Left lung (tissue), 10 donors: ENCODE measurements around the gene OR10G2. TPM values are rescaled to one million over a fixed set of nuclear protein-coding genes. Genes with fewer than 3 reads are reported as not detected.
"Not testable (repeated sequence)": the region's sequence is repeated elsewhere in the genome, so short reads cannot be mapped to it uniquely, and the experiment has no call there.

Source experiments
- ATAC-seq: fragments of 200-7000 bp; cut with Tn5 transposase; one replicate; pipeline ENCODE4 v1.9.1; 2020; ENCODE audit warnings: moderate library complexity
- DNase-seq, 4 donors: peaks; one replicate each; pipeline ENCODE4 v3.0.0-alpha.2; 2013 to 2020
- H3K27ac ChIP-seq, 2 donors: fragments of 200-600 bp; sonication (generic) in 1 of 2; one replicate each; pipeline versions ENCODE4 v1.5.0 to v1.8.0; 2020 to 2021
- H3K27me3 ChIP-seq, 2 donors: fragments of 200-600 bp; sonication (generic) in 1 of 2; one replicate each; pipeline versions ENCODE4 v1.5.0 to v1.8.0; 2020 to 2021
- H3K36me3 ChIP-seq, 2 donors: fragments of 200-600 bp; sonication (generic) in 1 of 2; one replicate each; pipeline versions ENCODE4 v1.5.0 to v1.8.0; 2020 to 2021
- H3K4me1 ChIP-seq, 2 donors: fragments of 200-600 bp; one replicate each; pipeline ENCODE4 v1.8.0; 2021
- H3K4me3 ChIP-seq, 2 donors: fragments of 200-600 bp; sonication (generic) in 1 of 2; one replicate each; pipeline versions ENCODE4 v1.5.0 to v1.8.0; 2020 to 2021; ENCODE audit warnings: mild to moderate bottlenecking in 1 of 2
- H3K9me3 ChIP-seq, 2 donors: fragments of 200-600 bp; sonication (generic) in 1 of 2; one replicate each; pipeline versions ENCODE4 v1.5.0 to v1.8.0; 2020 to 2021
- intact Hi-C, 2 donors: fragments of 100-400 bp; cut with DNase I; formaldehyde crosslinking; loops; one replicate each; pipeline versions ENCODE4 v1.11.2 to v1.14.2; 2022
- polyA plus RNA-seq, 6 donors: library from polyadenylated mRNA; unstranded; fragments of 120-200 nt; gene quantifications; one replicate each; pipeline ENCODE4 v1.2.1, GENCODE V29; 2013; ENCODE audit not compliant: insufficient read length in 6 of 6
- total RNA-seq, 2 donors: library from RNA; stranded (reverse); fragmentation: NEBNext Ultra II Directional; extraction: Animal tissue kit (Norgen Biotek cat#: 25700); gene quantifications; one replicate each; pipeline ENCODE4 v1.2.1, GENCODE V29; 2021
- TF ChIP-seq, protein P1 (sequence below), 2 donors: fragments of 200-600 bp; sonication (generic) in 1 of 2; IDR thresholded peaks; one replicate each; pipeline versions ENCODE4 v1.5.0 to v1.8.0; 2021; ENCODE audit warnings: antibody characterized with exemption in 2 of 2
- donor health status: DM: no; HTN: yes; CAD: no.
- donor health status: DM: no; HTN: no; CAD: no.

OR10G2 gene
- total and polyA plus RNA-seq, 8 donors: not detected

GRCh38 chr14:21631084-21631483 is 3.7 kb downstream of the OR10G2 start:
- Histone ChIP-seq H3K27ac (no peak overlapping the region), H3K9me3 (no peaks in the 10 kb centered on the region), H3K36me3 (no peaks in the 10 kb centered on the region), H3K27me3 (no peaks in the 10 kb centered on the region), H3K4me1 (no peaks in the 10 kb centered on the region), H3K4me3 (no peak overlapping the region)
- TF ChIP-seq, protein P1, sequence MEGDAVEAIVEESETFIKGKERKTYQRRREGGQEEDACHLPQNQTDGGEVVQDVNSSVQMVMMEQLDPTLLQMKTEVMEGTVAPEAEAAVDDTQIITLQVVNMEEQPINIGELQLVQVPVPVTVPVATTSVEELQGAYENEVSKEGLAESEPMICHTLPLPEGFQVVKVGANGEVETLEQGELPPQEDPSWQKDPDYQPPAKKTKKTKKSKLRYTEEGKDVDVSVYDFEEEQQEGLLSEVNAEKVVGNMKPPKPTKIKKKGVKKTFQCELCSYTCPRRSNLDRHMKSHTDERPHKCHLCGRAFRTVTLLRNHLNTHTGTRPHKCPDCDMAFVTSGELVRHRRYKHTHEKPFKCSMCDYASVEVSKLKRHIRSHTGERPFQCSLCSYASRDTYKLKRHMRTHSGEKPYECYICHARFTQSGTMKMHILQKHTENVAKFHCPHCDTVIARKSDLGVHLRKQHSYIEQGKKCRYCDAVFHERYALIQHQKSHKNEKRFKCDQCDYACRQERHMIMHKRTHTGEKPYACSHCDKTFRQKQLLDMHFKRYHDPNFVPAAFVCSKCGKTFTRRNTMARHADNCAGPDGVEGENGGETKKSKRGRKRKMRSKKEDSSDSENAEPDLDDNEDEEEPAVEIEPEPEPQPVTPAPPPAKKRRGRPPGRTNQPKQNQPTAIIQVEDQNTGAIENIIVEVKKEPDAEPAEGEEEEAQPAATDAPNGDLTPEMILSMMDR (IDR thresholded peaks at IDR 0.05): no peak
- ATAC-seq (no peak), DNase-seq (peak in 1 of 4 donors; percentile 7)
- intact Hi-C loops: no loop called here

GRCh38 chr14:21630503-21630902 is 4.2 kb downstream of the OR10G2 start:
- H3K4me1 ChIP-seq, DNase-seq, ATAC-seq, H3K36me3 ChIP-seq, H3K9me3 ChIP-seq, H3K27me3 ChIP-seq, H3K4me3 ChIP-seq, H3K27ac ChIP-seq, intact Hi-C loops: not testable (repeated sequence)

DNA sequence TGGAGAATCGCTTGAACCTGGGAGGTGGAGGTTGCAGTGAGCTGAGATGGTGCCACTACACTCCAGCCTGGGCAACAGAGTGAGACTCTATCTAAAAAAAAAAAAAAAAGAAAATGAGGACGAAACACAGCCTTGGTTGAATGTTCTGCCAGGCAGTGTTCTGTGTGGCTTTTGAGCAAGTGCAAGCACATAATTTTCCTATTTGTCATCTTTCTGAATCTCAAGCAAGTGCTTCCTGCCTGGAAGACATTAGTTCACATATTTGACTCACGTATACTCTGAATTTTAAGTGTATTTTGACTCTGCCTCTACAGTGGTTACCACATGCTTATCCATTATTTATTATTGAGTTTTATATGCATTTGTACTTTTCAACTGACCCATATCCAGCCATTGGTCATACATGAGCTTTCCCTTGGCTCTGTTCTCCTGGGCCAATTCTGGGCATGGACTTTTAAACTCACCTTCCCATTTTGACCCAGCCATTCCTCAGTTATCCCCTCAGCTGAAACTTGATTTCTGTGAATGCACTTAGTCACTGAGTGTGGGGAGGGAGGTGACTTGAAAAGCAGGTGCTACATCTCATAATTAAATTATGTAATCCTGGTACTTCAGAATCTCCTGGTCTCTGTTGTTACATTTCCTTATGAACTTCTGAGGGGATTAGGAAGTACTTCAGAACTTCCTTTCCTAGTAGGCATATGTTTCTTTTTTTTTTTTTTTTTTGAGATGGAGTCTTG is 8.1 kb downstream of the OR10G2 start:
- Histone ChIP-seq H3K27me3 (no peaks in the 10 kb centered on the region), H3K27ac (no peak overlapping the region), H3K9me3 (no peaks in the 10 kb centered on the region), H3K4me1 (no peaks in the 10 kb centered on the region), H3K36me3 (no peaks in the 10 kb centered on the region), H3K4me3 (no peak overlapping the region)
- no peak for DNase-seq
- TF ChIP-seq, protein P1 (IDR thresholded peaks at IDR 0.05): no peak
- intact Hi-C loops: no loop called here
- ATAC-seq: peak; percentile 65

GRCh38 chr14:21617614-21618013 is 17.1 kb downstream of the OR10G2 start:
- intact Hi-C loops: no loop called here
- no peak for ATAC-seq
- Histone ChIP-seq H3K4me3 (no peak overlapping the region), H3K36me3 (no peaks in the 10 kb centered on the region), H3K4me1 (no peaks in the 10 kb centered on the region), H3K27ac (no peak overlapping the region), H3K9me3 (no peaks in the 10 kb centered on the region), H3K27me3 (no peaks in the 10 kb centered on the region)
- DNase-seq: no peak
- TF ChIP-seq, protein P1 (IDR thresholded peaks at IDR 0.05): no peak

GRCh38 chr14:21614240-21614639 is 20.5 kb downstream of the OR10G2 start:
- H3K4me1 ChIP-seq: no peaks in the 10 kb centered on the region
- TF ChIP-seq, protein P1 (IDR thresholded peaks at IDR 0.05): no peak
- no peak overlapping the region for H3K4me3 ChIP-seq
- H3K27me3 ChIP-seq: no peaks in the 10 kb centered on the region
- H3K36me3 ChIP-seq: no peaks in the 10 kb centered on the region
- no peaks in the 10 kb centered on the region for H3K9me3 ChIP-seq
- intact Hi-C loops: no loop called here
- H3K27ac ChIP-seq: no peak overlapping the region
- peak in 1 of 4 donors; percentile 35 for DNase-seq
- peak; percentile 87 for ATAC-seq

GRCh38 chr14:21612324-21612723 is 22.4 kb downstream of the OR10G2 start:
- Histone ChIP-seq H3K27ac (no peak overlapping the region), H3K36me3 (no peaks in the 10 kb centered on the region), H3K4me1 (no peaks in the 10 kb centered on the region), H3K9me3 (no peaks in the 10 kb centered on the region), H3K4me3 (no peak overlapping the region), H3K27me3 (no peaks in the 10 kb centered on the region)
- TF ChIP-seq, protein P1 (IDR thresholded peaks at IDR 0.05): no peak
- ATAC-seq (no peak), DNase-seq (no peak)
- intact Hi-C loops: no loop called here

DNA sequence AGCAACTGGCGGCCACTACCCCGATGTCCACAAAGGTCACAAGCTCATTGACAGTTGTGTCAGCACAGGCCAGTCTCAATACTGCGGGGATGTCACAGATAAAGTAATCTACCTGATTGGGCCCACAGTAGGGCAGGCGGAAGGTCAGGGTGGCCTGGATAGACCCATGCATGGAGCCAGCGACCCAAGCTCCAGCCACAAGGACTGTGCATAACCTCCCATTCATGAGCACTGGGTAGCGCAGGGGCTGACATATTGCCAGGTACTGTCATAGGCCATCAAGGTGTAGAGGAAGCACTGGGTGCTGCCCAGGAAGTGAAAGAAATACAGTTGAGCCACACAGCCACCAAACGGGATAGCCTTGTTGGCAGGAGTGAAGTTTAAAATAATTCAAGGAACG is 32.6 kb downstream of the OR10G2 start:
- H3K9me3 ChIP-seq, H3K27ac ChIP-seq, DNase-seq, intact Hi-C loops, H3K4me1 ChIP-seq, H3K27me3 ChIP-seq, H3K4me3 ChIP-seq, H3K36me3 ChIP-seq, ATAC-seq: not testable (repeated sequence)
